GM12878 (cell line): Measurements from ENCODE around the gene MEN1. TPM values are rescaled to one million over a fixed set of nuclear protein-coding genes. Genes with fewer than 3 reads are reported as not detected.

Source experiments
- ATF7 ChIP-seq: fragments of 450-650 bp; IDR thresholded peaks from 2 replicates; pipeline ENCODE4 v1.6.1; 2016; ENCODE audit warnings: low read depth, mild to moderate bottlenecking
- CREB1 ChIP-seq: IDR thresholded peaks from 2 replicates; pipeline ENCODE4 v1.6.1; 2012; ENCODE audit warnings: low read depth, mild to moderate bottlenecking, inconsistent platforms
- CREM ChIP-seq: IDR thresholded peaks from 2 replicates; pipeline ENCODE4 v1.6.1; 2014; ENCODE audit warnings: antibody characterized with exemption, low read depth
- CUX1 ChIP-seq: IDR thresholded peaks from 2 replicates; pipeline ENCODE4 v1.6.1; 2012; ENCODE audit warnings: improper control_type of control experiment, low read depth, low read length; ENCODE audit not compliant: insufficient replicate concordance
- EED ChIP-seq: sonication (generic); IDR thresholded peaks from 2 replicates; pipeline ENCODE4 v1.6.1; 2016; ENCODE audit warnings: antibody characterized with exemption, low read depth
- IRF3 ChIP-seq: fragments of 450-650 bp; IDR thresholded peaks from 2 replicates; pipeline ENCODE4 v1.6.1; 2014; ENCODE audit warnings: mild to moderate bottlenecking
- MYB ChIP-seq: fragments of 150-350 bp; IDR thresholded peaks from 2 replicates; pipeline ENCODE4 v1.6.1; 2014; ENCODE audit warnings: mild to moderate bottlenecking, low read depth, low read length, borderline replicate concordance
- NBN ChIP-seq: fragments of 450-650 bp; IDR thresholded peaks from 2 replicates; pipeline ENCODE4 v1.6.1; 2016
- NKRF ChIP-seq: fragments of 450-650 bp; conservative IDR thresholded peaks from 2 replicates; pipeline ENCODE4 v1.6.1; 2017; ENCODE audit warnings: mild to moderate bottlenecking, moderate library complexity
- PKNOX1 ChIP-seq: fragments of 450-650 bp; IDR thresholded peaks from 2 replicates; pipeline ENCODE4 v1.6.1; 2016; ENCODE audit warnings: mild to moderate bottlenecking
- POLR2A ChIP-seq: IDR thresholded peaks from 2 replicates; pipeline ENCODE4 v1.6.1; 2011; ENCODE audit warnings: low read depth, mild to moderate bottlenecking, low read length
- SIX5 ChIP-seq: IDR thresholded peaks from 2 replicates; pipeline ENCODE4 v1.6.1; 2011; ENCODE audit warnings: mild to moderate bottlenecking, low read depth, low read length, moderate library complexity; ENCODE audit not compliant: severe bottlenecking
- SRF ChIP-seq, 2 experiments: IDR thresholded peaks; 2 replicates each; pipeline ENCODE4 v1.6.1; 2011; ENCODE audit warnings: low read depth in 2 of 2, low read length in 2 of 2, mild to moderate bottlenecking in 1 of 2, moderate library complexity in 1 of 2
- TAF1 ChIP-seq: IDR thresholded peaks from 2 replicates; pipeline ENCODE4 v1.6.1; 2011; ENCODE audit warnings: mild to moderate bottlenecking, low read depth, low read length, borderline replicate concordance
- ZBTB11 ChIP-seq: fragments of 450-650 bp; formaldehyde crosslinking; IDR thresholded peaks from 2 replicates; pipeline ENCODE4 v1.5.0; 2022; ENCODE audit warnings: mild to moderate bottlenecking, missing genetic modification characterization
- polyA plus RNA-seq, 11 experiments: library from polyadenylated mRNA; depleted of rRNA in 4 of 11; unstranded in 6 of 11; stranded (reverse) in 5 of 11; fragments of >200 nt; fragmentation: Nextera tagmentation in 4 of 11; fragmentation: Illumina TruSeq in 1 of 11; extraction: Ambion mirVana in 4 of 11; extraction: Trizol in 1 of 11; gene quantifications; 1 replicate in 1 of 11; 2 replicates in 10 of 11; pipeline versions ENCODE4 v1.2.1 to v1.2.3, GENCODE V29; 2011 to 2016; ENCODE audit warnings: inconsistent platforms in 2 of 11, missing spikeins in 2 of 11, low read depth in 1 of 11
- total RNA-seq, 4 experiments: library from RNA; depleted of rRNA in 3 of 4; stranded (reverse); fragments of >200 nt in 3 of 4; fragmentation: Illumina TruSeq in 1 of 4; extraction: Trizol in 1 of 4; gene quantifications; 2 replicates each; pipeline versions ENCODE4 v1.2.1 to v1.2.3, GENCODE V29; 2013 to 2021

The MEN1 gene
- total and polyA plus RNA-seq, 10 of the 15 experiments (the other 5 are each of a cell fraction or from before 2014, with no cell fraction given): 2.5 to 39.7 (median 20.7) TPM

- TF ChIP-seq CUX1 (no peak), NBN (peak; percentile 84; the same call in 1 of the 2 replicates), MYB (peak; percentile 65; the same call in 1 of the 2 replicates), ZBTB11 (CRISPR knock-in tag) (no peak), POLR2A (peak; percentile 71), ATF7 (peak; percentile 84), NKRF (0 out of 2 replicates have a peak, but pooled peaks have one; percentile 44), TAF1 (peak; percentile 59), SRF (IDR thresholded peaks at IDR 0.05; ENCODE audit: low read depth in 2 of 2, low read length in 2 of 2) (0 out of 4 replicates have a peak, but pooled peaks of 1 of the 2 experiments have one; percentile 43), IRF3 (no peak), CREB1 (no peak), SIX5 (peak; percentile 9), CREM (peak; percentile 95), EED (peak; percentile 97), PKNOX1 (no peak)
Measured at GRCh38 chr11:64859542-64860414, 49.4 kb upstream of the MEN1 start (continued).
